HCT116 (cell line): ENCODE measurements around the gene MBD3. TPM values are rescaled to one million over a fixed set of nuclear protein-coding genes. Genes with fewer than 3 reads are reported as not detected.

Experiments used
- ATAC-seq: fragments of 200-7000 bp; cut with Tn5 transposase; 2 replicates; pipeline ENCODE4 v1.9.1; 2020; ENCODE audit warnings: mild to moderate bottlenecking, moderate library complexity
- BruUV-seq: library from RNA; stranded (reverse); fragments of 400-500 nt; replicated peaks from 2 replicates; lab custom pipeline; 2021; lab: Mats Ljungman, UMichigan
- CTCF ChIA-PET: fragments of 300-600 bp; sonication (Branson Sonifier 250); formaldehyde crosslinking; loops from one replicate; lab custom pipeline; 2021; ENCODE audit warnings: antibody characterized with exemption; lab: Charles Lee
- POLR2A ChIA-PET: fragments of 300-600, 350-600 bp; sonication (Branson Sonifier 250); formaldehyde crosslinking; loops from one replicate; lab custom pipeline; 2021; ENCODE audit warnings: antibody characterized with exemption; lab: Charles Lee
- RAD21 ChIA-PET, 2 experiments: fragments of 300-600 bp; sonication (Branson Sonifier 250); formaldehyde crosslinking; loops; one replicate each; lab custom pipeline; 2023; ENCODE audit warnings: low total read pairs in 2 of 2; ENCODE audit not compliant: uncharacterized antibody in 2 of 2, unreplicated experiment in 2 of 2, low non-redundant PET in 1 of 2; lab: Charles Lee
- DNase-seq: peaks from one replicate; pipeline ENCODE4 v3.0.0-alpha.2; 2010; ENCODE audit warnings: low read depth, low spot score
- H2AFZ ChIP-seq: fragments of 200-600 bp; shearing (Covaris generic), sonication (generic); 2 replicates; pipeline ENCODE4 v1.6.1; 2017; ENCODE audit warnings: low read depth, mixed run types, mixed read lengths, antibody characterized with exemption, low read length; ENCODE audit not compliant: poor library complexity, severe bottlenecking
- H3K27ac ChIP-seq: 2 replicates; pipeline ENCODE4 v1.5.1; 2012; ENCODE audit warnings: low read depth, low read length
- H3K27me3 ChIP-seq: fragments of 200-600 bp; sonication (generic); 2 replicates; pipeline ENCODE4 v1.6.1; 2016; ENCODE audit warnings: mixed run types, low read length, mixed read lengths; ENCODE audit not compliant: insufficient read depth
- H3K36me3 ChIP-seq, 2 experiments: fragments of 200-500 bp in 1 of 2; fragments of 200-600 bp in 1 of 2; sonication (Bioruptor generic) in 1 of 2; sonication (generic) in 1 of 2; 2 replicates each; pipeline versions ENCODE4 v1.5.1 to v1.6.1; 2014 to 2016; ENCODE audit warnings: low read length in 2 of 2, inconsistent platforms in 1 of 2, mixed read lengths in 1 of 2, mixed run types in 1 of 2; ENCODE audit not compliant: insufficient read depth in 2 of 2, control insufficient read depth in 1 of 2
- H3K4me1 ChIP-seq, 2 experiments: fragments of 200-600 bp in 1 of 2; sonication (generic) in 1 of 2; 2 replicates each; pipeline versions ENCODE4 v1.5.1 to v1.6.1; 2012 to 2017; ENCODE audit warnings: low read length in 2 of 2, inconsistent platforms in 1 of 2, mild to moderate bottlenecking in 1 of 2, mixed read lengths in 1 of 2, mixed run types in 1 of 2, moderate library complexity in 1 of 2; ENCODE audit not compliant: insufficient read depth in 2 of 2, control insufficient read depth in 1 of 2
- H3K4me2 ChIP-seq: fragments of 200-600 bp; sonication (generic); 2 replicates; pipeline ENCODE4 v1.6.1; 2017; ENCODE audit warnings: mixed run types, low read length, mixed read lengths
- H3K4me3 ChIP-seq, 2 experiments: fragments of 200-600 bp in 1 of 2; sonication (generic) in 1 of 2; replicated peaks in 1 of 2; 2 replicates each; pipeline ENCODE4 v1.5.1; 2011 to 2016; ENCODE audit warnings: low read length in 2 of 2, control low read depth in 1 of 2, low read depth in 1 of 2, mild to moderate bottlenecking in 1 of 2, mixed read lengths in 1 of 2, mixed run types in 1 of 2
- H3K79me2 ChIP-seq: fragments of 200-600 bp; sonication (generic); 2 replicates; pipeline ENCODE4 v1.6.1; 2017; ENCODE audit warnings: mild to moderate bottlenecking, mixed run types, low read length, moderate library complexity, mixed read lengths; ENCODE audit not compliant: insufficient read depth
- H3K9ac ChIP-seq: fragments of 200-600 bp; sonication (generic); 2 replicates; pipeline ENCODE4 v1.6.1; 2016; ENCODE audit warnings: low read length, mixed read lengths
- H3K9me2 ChIP-seq: fragments of 200-600 bp; sonication (generic), shearing (Covaris generic); 2 replicates; pipeline ENCODE4 v1.6.1; 2017; ENCODE audit warnings: mixed run types, mild to moderate bottlenecking, moderate library complexity; ENCODE audit not compliant: insufficient read depth
- H3K9me3 ChIP-seq, 2 experiments: fragments of 200-500 bp in 1 of 2; fragments of 200-600 bp in 1 of 2; sonication (Bioruptor generic) in 1 of 2; sonication (generic) in 1 of 2; 2 replicates each; pipeline ENCODE4 v1.6.1; 2014 to 2017; ENCODE audit warnings: low read length in 2 of 2, mixed read lengths in 2 of 2, inconsistent platforms in 1 of 2, low read depth in 1 of 2, mild to moderate bottlenecking in 1 of 2, mixed run types in 1 of 2, moderate library complexity in 1 of 2; ENCODE audit not compliant: control insufficient read depth in 1 of 2, insufficient read depth in 1 of 2
- H4K20me1 ChIP-seq: fragments of 200-600 bp; sonication (generic), shearing (Covaris generic); 2 replicates; pipeline ENCODE4 v1.6.1; 2017; ENCODE audit warnings: mixed run types, mild to moderate bottlenecking, moderate library complexity; ENCODE audit not compliant: insufficient read depth
- CBX3 ChIP-seq: IDR thresholded peaks from 2 replicates; pipeline ENCODE4 v1.6.1; 2012; ENCODE audit warnings: low read depth
- ELF1 ChIP-seq: IDR thresholded peaks from 2 replicates; pipeline ENCODE4 v1.6.1; 2012; ENCODE audit warnings: low read depth, borderline replicate concordance
- EZH2 ChIP-seq: fragments of 200-600 bp; sonication (generic); IDR thresholded peaks from 2 replicates; pipeline ENCODE4 v1.6.1; 2017; ENCODE audit warnings: antibody characterized with exemption, mixed run types
- EZH2phosphoT487 ChIP-seq: fragments of 200-600 bp; IDR thresholded peaks from 2 replicates; pipeline ENCODE4 v1.6.1; 2018; ENCODE audit warnings: antibody characterized with exemption, borderline replicate concordance
- FOSL1 ChIP-seq: IDR thresholded peaks from 2 replicates; pipeline ENCODE4 v1.6.1; 2012; ENCODE audit warnings: low read depth
- JUND ChIP-seq: IDR thresholded peaks from 2 replicates; pipeline ENCODE4 v1.6.1; 2012
- POLR2A ChIP-seq: IDR thresholded peaks from 2 replicates; pipeline ENCODE4 v1.7.0; 2011; ENCODE audit warnings: borderline replicate concordance; ENCODE audit not compliant: insufficient read depth, insufficient read length; ENCODE audit errors: extremely low read depth
- RAD21 ChIP-seq: IDR thresholded peaks from 2 replicates; pipeline ENCODE4 v1.6.1; 2012; ENCODE audit warnings: low read depth, mild to moderate bottlenecking
- SIN3A ChIP-seq: IDR thresholded peaks from 2 replicates; pipeline ENCODE4 v1.6.1; 2012; ENCODE audit warnings: low read depth
- SP1 ChIP-seq: IDR thresholded peaks from 2 replicates; pipeline ENCODE4 v1.6.1; 2012; ENCODE audit warnings: low read depth
- SRF ChIP-seq: IDR thresholded peaks from 2 replicates; pipeline ENCODE4 v1.6.1; 2012; ENCODE audit warnings: low read depth
- TCF7L2 ChIP-seq: IDR thresholded peaks from 2 replicates; pipeline ENCODE4 v1.7.0; 2011; ENCODE audit warnings: borderline replicate concordance, inconsistent platforms; ENCODE audit not compliant: insufficient read depth, insufficient read length; ENCODE audit errors: extremely low read depth
- ZNF274 ChIP-seq: fragments of 200-500 bp; sonication (Bioruptor generic); IDR thresholded peaks from 2 replicates; pipeline ENCODE4 v1.6.1; 2014; ENCODE audit warnings: mild to moderate bottlenecking, low read depth, low read length, inconsistent platforms
- intact Hi-C: fragments of 100-400 bp; cut with micrococcal nuclease; formaldehyde crosslinking; loops from 2 replicates; pipeline ENCODE4 v1.10.0; 2022
- total RNA-seq: library from RNA; stranded (reverse); gene quantifications from one replicate; pipeline ENCODE4 v1.2.1, GENCODE V29; 2021; ENCODE audit not compliant: unreplicated experiment
- TF ChIP-seq, protein P1 (sequence below), 3 experiments: fragments of 200-600 bp in 1 of 3; sonication (generic) in 1 of 3; IDR thresholded peaks in 2 of 3; conservative IDR thresholded peaks in 1 of 3; 2 replicates each; pipeline ENCODE4 v1.5.1; 2012 to 2017; ENCODE audit warnings: low read depth in 2 of 3, low read length in 2 of 3, antibody characterized with exemption in 1 of 3, borderline replicate concordance in 1 of 3, control low read depth in 1 of 3, mild to moderate bottlenecking in 1 of 3, mixed read lengths in 1 of 3, mixed run types in 1 of 3, moderate library complexity in 1 of 3; ENCODE audit not compliant: insufficient read depth in 1 of 3
- TF ChIP-seq, protein P2 (sequence below): IDR thresholded peaks from 2 replicates; pipeline ENCODE4 v1.6.1; 2012
- TF ChIP-seq, protein P3 (sequence below): IDR thresholded peaks from 2 replicates; pipeline ENCODE4 v1.6.1; 2012

MBD3 gene
- total RNA-seq, 1 experiment from 2014 or later, result 85.7 TPM

GRCh38 chr19:1575323-1576241 is 17.1 kb downstream of the MBD3 start:
- TF ChIP-seq, protein P1, sequence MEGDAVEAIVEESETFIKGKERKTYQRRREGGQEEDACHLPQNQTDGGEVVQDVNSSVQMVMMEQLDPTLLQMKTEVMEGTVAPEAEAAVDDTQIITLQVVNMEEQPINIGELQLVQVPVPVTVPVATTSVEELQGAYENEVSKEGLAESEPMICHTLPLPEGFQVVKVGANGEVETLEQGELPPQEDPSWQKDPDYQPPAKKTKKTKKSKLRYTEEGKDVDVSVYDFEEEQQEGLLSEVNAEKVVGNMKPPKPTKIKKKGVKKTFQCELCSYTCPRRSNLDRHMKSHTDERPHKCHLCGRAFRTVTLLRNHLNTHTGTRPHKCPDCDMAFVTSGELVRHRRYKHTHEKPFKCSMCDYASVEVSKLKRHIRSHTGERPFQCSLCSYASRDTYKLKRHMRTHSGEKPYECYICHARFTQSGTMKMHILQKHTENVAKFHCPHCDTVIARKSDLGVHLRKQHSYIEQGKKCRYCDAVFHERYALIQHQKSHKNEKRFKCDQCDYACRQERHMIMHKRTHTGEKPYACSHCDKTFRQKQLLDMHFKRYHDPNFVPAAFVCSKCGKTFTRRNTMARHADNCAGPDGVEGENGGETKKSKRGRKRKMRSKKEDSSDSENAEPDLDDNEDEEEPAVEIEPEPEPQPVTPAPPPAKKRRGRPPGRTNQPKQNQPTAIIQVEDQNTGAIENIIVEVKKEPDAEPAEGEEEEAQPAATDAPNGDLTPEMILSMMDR (IDR thresholded peaks at IDR 0.05 in 2 of 3, conservative IDR thresholded peaks at IDR 0.05 in 1 of 3; ENCODE audit: borderline replicate concordance in 1 of 3, insufficient read depth in 1 of 3, low read depth in 2 of 3, low read length in 2 of 3), result no peak
- TF ChIP-seq, protein P2, sequence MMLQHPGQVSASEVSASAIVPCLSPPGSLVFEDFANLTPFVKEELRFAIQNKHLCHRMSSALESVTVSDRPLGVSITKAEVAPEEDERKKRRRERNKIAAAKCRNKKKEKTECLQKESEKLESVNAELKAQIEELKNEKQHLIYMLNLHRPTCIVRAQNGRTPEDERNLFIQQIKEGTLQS, result no peak
- TF ChIP-seq FOSL1, result no peak
- no peak for TF ChIP-seq EZH2
- no peak for TF ChIP-seq RAD21
- TF ChIP-seq ZNF274, result no peak
- TF ChIP-seq, protein P3, sequence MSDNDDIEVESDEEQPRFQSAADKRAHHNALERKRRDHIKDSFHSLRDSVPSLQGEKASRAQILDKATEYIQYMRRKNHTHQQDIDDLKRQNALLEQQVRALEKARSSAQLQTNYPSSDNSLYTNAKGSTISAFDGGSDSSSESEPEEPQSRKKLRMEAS, result no peak
- no peak for TF ChIP-seq POLR2A
- TF ChIP-seq SRF, result no peak
- no peak for TF ChIP-seq CBX3
- no peak for TF ChIP-seq ELF1
- no peak for TF ChIP-seq SIN3A
- no peak for TF ChIP-seq TCF7L2
- no peak for TF ChIP-seq JUND
- TF ChIP-seq EZH2phosphoT487, result no peak
- TF ChIP-seq SP1, result no peak
- POLR2A ChIA-PET, result no interaction called here
- intact Hi-C loops, result no loop called here
- H3K79me2 ChIP-seq, result no peaks in the 10 kb centered on the region
- ATAC-seq (0 out of 2 replicates have a peak, but pooled peaks have one; percentile 5), DNase-seq (no peak)
- no peaks in the 10 kb centered on the region for H3K4me1 ChIP-seq
- H3K4me3 ChIP-seq, result no peak overlapping the region
- RAD21 ChIA-PET, result interaction anchor here in 1 of 2 experiments (0.7 kb wide), 1 partner anchor 13 kb away, joined by 3 read pairs; no protein-coding TSS in a partner anchor
- no TSS peak for BruUV-seq
- H2AFZ ChIP-seq, result no peak overlapping the region
- H3K27ac ChIP-seq, result no peak overlapping the region
- CTCF ChIA-PET, result no interaction called here
- H3K9ac ChIP-seq, result no peak overlapping the region
- H3K9me2 ChIP-seq, result no peaks in the 10 kb centered on the region
- no peaks in the 10 kb centered on the region for H3K9me3 ChIP-seq
- H4K20me1 ChIP-seq, result no peaks in the 10 kb centered on the region
- no peaks in the 10 kb centered on the region for H3K27me3 ChIP-seq
- no peak overlapping the region for H3K4me2 ChIP-seq
- H3K36me3 ChIP-seq, result peaks cover 4 to 5% of the 10 kb centered on the region in 2 experiments; a peak in 1 of 4 replicates
